CD4-positive, alpha-beta T cell treated with Interleukin-21 for 1 hour (primary cell): ENCODE measurements around the gene PTK6.
"Not testable (repeated sequence)": the region's sequence is repeated elsewhere in the genome, so short reads cannot be mapped to it uniquely, and the experiment has no call there.

Source experiments
- DNase-seq: peaks from one replicate; pipeline ENCODE4 v3.0.0-alpha.2; 2020

Gene PTK6

GRCh38 chr20:63492518-63492917 is 44.7 kb downstream of the PTK6 start:
- no peak for DNase-seq

GRCh38 chr20:63491635-63492230 is 45.4 kb downstream of the PTK6 start:
- no peak for DNase-seq

GRCh38 chr20:63491078-63491477 is 46.1 kb downstream of the PTK6 start:
- DNase-seq, result no peak

GRCh38 chr20:63490416-63490815 is 46.8 kb downstream of the PTK6 start:
- no peak for DNase-seq

- DNase-seq, result no peak
Measured at GRCh38 chr20:63488315-63489251, 48.6 kb downstream of the PTK6 start.

GRCh38 chr20:63487781-63488241 is 49.4 kb downstream of the PTK6 start:
- DNase-seq, result no peak

GRCh38 chr20:63487116-63487764 is 49.9 kb downstream of the PTK6 start:
- DNase-seq, result no peak

GRCh38 chr20:63486300-63486855 is 50.8 kb downstream of the PTK6 start:
- DNase-seq, result no peak

- DNase-seq, result no peak
Measured at GRCh38 chr20:63484651-63485403, 52.3 kb downstream of the PTK6 start.

- no peak for DNase-seq
Measured at GRCh38 chr20:63484236-63484635, 52.9 kb downstream of the PTK6 start.

GRCh38 chr20:63483834-63484233 is 53.3 kb downstream of the PTK6 start:
- no peak for DNase-seq

GRCh38 chr20:63482021-63482587 is 55.1 kb downstream of the PTK6 start:
- no peak for DNase-seq

- no peak for DNase-seq
Measured at GRCh38 chr20:63481503-63481902, 55.7 kb downstream of the PTK6 start.

- not testable (repeated sequence) for DNase-seq
Measured at GRCh38 chr20:63479695-63480419, 57.3 kb downstream of the PTK6 start.

GRCh38 chr20:63478346-63479302 is 58.6 kb downstream of the PTK6 start:
- DNase-seq, result no peak
